A673 (cell line): ENCODE results near the gene FSTL4. TPM values are rescaled to one million over a fixed set of nuclear protein-coding genes. Genes with fewer than 3 reads are reported as not detected.

Experiments
- BruUV-seq: library from RNA; stranded (reverse); fragments of 400-500 nt; replicated peaks from 2 replicates; lab custom pipeline; 2021; lab: Mats Ljungman, UMichigan
- CTCF ChIA-PET: fragments of 300-600 bp; sonication (Branson Sonifier 250); formaldehyde crosslinking; loops from one replicate; lab custom pipeline; 2022; ENCODE audit warnings: antibody characterized with exemption; lab: Charles Lee
- POLR2A ChIA-PET: fragments of 300-600 bp; sonication (Branson Sonifier 250); formaldehyde crosslinking; loops from one replicate; lab custom pipeline; 2022; ENCODE audit warnings: antibody characterized with exemption; ENCODE audit not compliant: low non-redundant PET; lab: Charles Lee
- DNase-seq: peaks from one replicate; pipeline ENCODE4 v3.0.0-alpha.2; 2015; ENCODE audit warnings: low spot score
- H3K27ac ChIP-seq: fragments of 200-600 bp; sonication (generic); 2 replicates; pipeline ENCODE4 v1.5.1; 2016; ENCODE audit warnings: mixed run types, low read depth, mild to moderate bottlenecking, mixed read lengths, antibody characterized with exemption, low read length; ENCODE audit not compliant: poor library complexity, severe bottlenecking
- H3K27me3 ChIP-seq: fragments of 200-600 bp; sonication (generic); replicated peaks from 2 replicates; pipeline ENCODE4 v1.6.1; 2017; ENCODE audit warnings: mixed run types, low read depth, mild to moderate bottlenecking, mixed read lengths, antibody characterized with exemption, low read length; ENCODE audit not compliant: insufficient read depth, poor library complexity
- H3K36me3 ChIP-seq: fragments of 200-600 bp; sonication (generic); 2 replicates; pipeline ENCODE4 v1.6.1; 2016; ENCODE audit warnings: mixed run types, mild to moderate bottlenecking, mixed read lengths, antibody characterized with exemption, low read length; ENCODE audit not compliant: insufficient read depth, poor library complexity, severe bottlenecking
- H3K4me1 ChIP-seq: fragments of 200-600 bp; sonication (generic); 2 replicates; pipeline ENCODE4 v1.6.1; 2017; ENCODE audit warnings: mixed run types, mild to moderate bottlenecking, mixed read lengths, antibody characterized with exemption, low read length; ENCODE audit not compliant: insufficient read depth, poor library complexity, severe bottlenecking
- H3K4me3 ChIP-seq: fragments of 200-600 bp; sonication (generic); 2 replicates; pipeline ENCODE4 v1.5.1; 2016; ENCODE audit warnings: low read depth, mixed run types, mild to moderate bottlenecking, mixed read lengths, low read length; ENCODE audit not compliant: poor library complexity, severe bottlenecking
- H3K9me3 ChIP-seq: fragments of 200-600 bp; sonication (generic); 2 replicates; pipeline ENCODE4 v1.6.1; 2016; ENCODE audit warnings: mixed run types, low read depth, mild to moderate bottlenecking, mixed read lengths, antibody characterized with exemption, low read length; ENCODE audit not compliant: poor library complexity, severe bottlenecking
- CTCF ChIP-seq: fragments of 300-800, 200-600 bp; sonication (generic); conservative IDR thresholded peaks from 2 replicates; pipeline ENCODE4 v1.5.1; 2017; ENCODE audit warnings: low read depth, mild to moderate bottlenecking, antibody characterized with exemption, low read length, moderate library complexity, mixed read lengths
- EZH2 ChIP-seq: fragments of 200-600 bp; sonication (generic); IDR thresholded peaks from 2 replicates; pipeline ENCODE4 v1.6.1; 2017; ENCODE audit warnings: borderline replicate concordance, low read depth, mild to moderate bottlenecking, mixed read lengths, antibody characterized with exemption, low read length; ENCODE audit not compliant: poor library complexity, severe bottlenecking
- intact Hi-C: fragments of 100-400 bp; cut with micrococcal nuclease; formaldehyde crosslinking; loops from one replicate; pipeline ENCODE4 v1.10.0; 2022; ENCODE audit not compliant: unreplicated experiment
- total RNA-seq: library from RNA; stranded (reverse); gene quantifications from 2 replicates; pipeline ENCODE4 v1.2.3, GENCODE V29; 2021

The FSTL4 gene
- total RNA-seq, 1 experiment from 2014 or later, result 0.86 TPM

GRCh38 chr5:133382661-133383579 is 229.4 kb downstream of the FSTL4 start:
- Histone ChIP-seq H3K27me3 (no peaks in the 10 kb centered on the region), H3K36me3 (no peaks in the 10 kb centered on the region), H3K9me3 (peaks cover 4% of the 10 kb centered on the region), H3K27ac (no peak overlapping the region), H3K4me3 (no peak overlapping the region), H3K4me1 (no peaks in the 10 kb centered on the region)
- CTCF ChIA-PET, result no interaction called here
- TF ChIP-seq EZH2, result no peak
- TF ChIP-seq CTCF, result no peak
- POLR2A ChIA-PET, result no interaction called here
- intact Hi-C loops, result no loop called here
- BruUV-seq, result no TSS peak
- DNase-seq, result no peak

- POLR2A ChIA-PET, result no interaction called here
- CTCF ChIA-PET, result no interaction called here
- Histone ChIP-seq H3K36me3 (no peaks in the 10 kb centered on the region), H3K27me3 (no peaks in the 10 kb centered on the region), H3K9me3 (peaks cover 16% of the 10 kb centered on the region), H3K4me3 (no peak overlapping the region), H3K27ac (no peak overlapping the region), H3K4me1 (no peaks in the 10 kb centered on the region)
- no TSS peak for BruUV-seq
- TF ChIP-seq EZH2 (no peak), CTCF (no peak)
- intact Hi-C loops, result no loop called here
- DNase-seq, result no peak
Measured at GRCh38 chr5:133381571-133382365, 230.6 kb downstream of the FSTL4 start.

DNA sequence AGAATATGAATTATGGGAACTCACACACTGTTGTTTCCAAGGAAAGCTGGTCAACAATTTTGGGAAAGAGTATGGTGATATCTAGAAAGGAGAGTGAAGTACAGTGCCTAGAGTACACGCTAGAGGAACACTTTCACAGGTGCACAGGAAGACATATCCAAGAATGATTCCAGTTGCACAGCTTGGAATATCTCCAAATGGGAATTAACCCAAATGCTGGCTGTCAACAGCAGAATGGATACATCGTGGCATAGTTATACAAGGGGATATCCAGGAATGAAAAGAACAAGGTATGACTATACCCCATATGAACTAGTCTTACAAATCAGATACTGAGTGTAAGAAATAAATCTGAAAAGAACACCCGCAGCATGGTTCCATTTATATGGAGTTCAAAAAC is 231.3 kb downstream of the FSTL4 start:
- H3K27me3 ChIP-seq, result no peaks in the 10 kb centered on the region
- no peak for DNase-seq
- H3K4me1 ChIP-seq, result no peaks in the 10 kb centered on the region
- no TSS peak for BruUV-seq
- no peak for TF ChIP-seq CTCF
- TF ChIP-seq EZH2, result no peak
- intact Hi-C loops, result no loop called here
- no peak overlapping the region for H3K27ac ChIP-seq
- ChIA-PET POLR2A (no interaction called here), CTCF (no interaction called here)
- H3K4me3 ChIP-seq, result no peak overlapping the region
- H3K9me3 ChIP-seq, result peaks cover 16% of the 10 kb centered on the region
- no peaks in the 10 kb centered on the region for H3K36me3 ChIP-seq
